NAMALWA (cell line): ENCODE measurements around the gene UQCR10.

Experiments
- DNase-seq: peaks from one replicate; pipeline ENCODE4 v3.0.0-alpha.2; 2015; ENCODE audit warnings: low spot score

The UQCR10 gene

DNA sequence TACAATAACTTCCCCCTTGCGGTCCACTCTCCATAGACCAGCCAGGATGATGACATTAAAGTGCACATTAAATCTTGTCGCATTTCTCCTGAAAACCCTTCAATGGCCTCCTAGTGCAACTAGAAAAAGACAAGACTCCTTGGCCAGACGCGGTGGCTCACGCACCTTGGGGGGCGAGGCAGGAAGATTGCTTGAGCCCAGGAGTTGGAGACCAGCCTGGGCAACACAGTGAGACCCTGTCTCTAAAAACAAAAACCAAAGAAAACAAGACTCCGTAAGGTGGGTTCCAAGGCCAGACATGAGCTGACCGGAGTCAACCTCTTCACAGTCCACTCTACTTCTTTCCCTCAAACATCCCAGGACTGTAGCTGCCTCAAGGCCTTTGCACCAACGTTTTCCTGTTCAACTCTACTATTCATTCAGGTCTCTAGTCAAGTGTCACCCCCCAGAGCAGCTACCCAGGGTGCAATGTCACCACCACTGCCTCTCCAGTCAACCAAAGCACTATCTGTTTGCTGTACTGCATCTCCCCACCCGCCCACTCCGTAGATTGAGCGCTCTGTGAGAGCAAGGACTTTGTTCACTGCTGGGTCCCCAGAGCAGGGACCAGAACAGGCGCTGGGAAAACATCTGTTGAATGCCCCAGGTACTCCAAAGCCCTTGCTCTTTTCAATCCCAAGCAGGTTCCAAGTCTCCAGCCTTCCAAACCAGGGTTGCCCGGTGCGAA is 1.1 kb upstream of the UQCR10 start:
- DNase-seq = peak; percentile 61

DNA sequence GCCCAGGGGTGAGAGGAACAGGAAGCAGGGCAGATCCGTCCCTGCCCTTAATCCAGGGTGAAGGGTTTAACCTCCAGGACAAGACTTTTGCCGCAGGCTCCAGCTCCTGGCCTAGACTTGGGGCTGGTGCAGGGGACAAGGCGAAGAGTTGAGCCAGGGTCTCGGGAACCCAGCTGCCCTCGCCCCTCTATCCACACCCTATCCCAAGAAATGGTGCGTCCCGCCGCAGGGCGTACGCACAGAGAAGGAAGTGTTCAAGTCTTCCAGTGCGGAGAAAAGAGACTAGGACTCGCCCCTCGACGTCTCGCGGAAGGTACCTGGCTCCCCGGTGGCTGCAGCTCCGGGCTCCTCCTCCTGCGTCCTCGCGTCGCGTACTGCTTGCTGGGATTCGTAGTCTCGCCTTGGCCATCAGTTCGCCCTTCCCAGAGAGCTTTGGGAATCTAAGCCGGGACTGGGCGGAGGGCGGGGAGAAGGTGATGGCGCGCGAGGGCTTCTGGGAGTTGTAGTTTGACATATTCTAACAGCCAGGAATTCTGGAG is 468 bp upstream of the UQCR10 start, which contains the start of gene ZMAT5:
Gene ZMAT5 (minus strand): TSS at position 376 of the 539 bp plus-strand sequence. CDS start 18,463 bp downstream, outside the sequence.
- DNase-seq = peak; percentile 95

DNA sequence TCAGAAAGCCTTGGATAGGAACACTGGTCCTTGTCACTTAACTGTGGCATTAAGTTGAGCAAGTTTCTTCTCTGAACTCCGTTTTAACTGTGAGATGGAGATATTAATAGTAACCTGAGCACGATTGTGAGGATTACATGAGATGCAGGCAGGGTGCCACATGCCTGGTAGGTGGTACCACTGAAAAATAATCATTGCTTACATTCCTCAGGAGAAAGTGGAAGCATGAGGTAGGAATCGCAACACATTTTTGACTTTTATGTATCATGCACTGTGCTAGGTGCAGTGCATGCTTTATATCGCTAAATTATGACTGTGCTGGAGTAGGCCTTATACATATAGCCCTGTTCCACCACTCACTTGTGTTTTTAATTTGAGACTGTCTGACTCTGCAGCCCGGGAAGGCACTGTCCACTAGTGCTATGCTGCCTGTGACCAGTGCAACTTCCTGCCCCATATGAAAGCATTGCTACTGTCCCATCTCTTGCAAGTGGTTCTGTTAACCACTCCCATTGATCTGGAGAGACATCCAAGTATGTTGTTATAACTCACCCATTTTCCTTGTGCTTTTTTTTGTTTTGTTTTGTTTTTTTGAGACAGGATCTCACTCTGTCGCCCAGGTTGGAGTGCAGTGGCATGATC is 1.0 kb downstream of the UQCR10 start:
- DNase-seq = no peak

DNA sequence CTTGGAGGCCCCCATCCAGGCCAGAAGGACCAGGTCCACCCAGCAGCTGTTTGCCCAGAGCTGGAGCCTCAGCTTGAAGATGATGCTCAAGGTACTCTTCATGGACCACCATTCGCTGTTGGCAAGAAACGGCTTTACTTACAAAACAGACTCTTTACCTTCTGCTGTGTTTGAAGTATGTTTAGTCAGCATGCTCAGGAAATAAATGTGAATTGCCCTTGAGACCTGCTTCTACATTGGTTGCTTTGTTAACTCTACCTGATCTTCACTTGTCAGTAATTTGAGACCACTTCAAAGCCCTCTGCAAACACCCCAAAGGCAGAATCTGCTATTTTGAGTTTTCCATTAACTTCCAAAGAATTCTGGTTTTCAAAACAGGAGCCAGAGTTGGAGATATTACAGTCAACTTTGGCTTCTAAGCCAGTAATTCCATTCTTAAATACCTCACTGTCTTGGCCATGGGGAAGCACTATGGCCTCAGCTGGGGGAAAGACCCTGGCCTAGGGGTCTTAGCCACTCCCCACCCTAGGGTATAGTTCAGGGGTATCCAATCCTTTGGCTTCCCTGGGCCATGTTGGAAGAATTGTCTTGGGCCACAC is 2.7 kb downstream of the UQCR10 start:
- DNase-seq = no peak

DNA sequence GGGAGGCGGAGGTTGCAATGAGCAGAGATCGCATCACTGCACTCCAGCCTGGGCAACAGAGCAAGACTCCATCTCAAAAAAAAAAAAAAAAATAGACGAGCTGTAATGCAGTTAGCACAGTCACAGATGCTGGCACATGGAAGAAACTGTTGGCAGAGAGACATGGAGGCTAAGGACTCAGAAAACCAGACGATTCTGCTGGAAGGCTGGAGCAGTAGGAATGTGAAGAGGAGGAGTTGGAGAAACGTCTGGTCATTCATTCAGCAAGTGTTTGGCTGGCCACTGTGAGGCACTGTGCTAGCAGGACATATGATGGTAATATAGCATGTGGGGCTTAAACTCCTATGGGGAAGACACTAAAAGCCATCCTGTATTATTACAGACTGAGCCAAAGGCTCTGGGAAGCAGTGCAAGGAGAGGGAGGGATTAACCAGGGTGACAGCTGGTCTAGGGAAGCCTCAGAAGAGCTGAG is 5.0 kb downstream of the UQCR10 start:
- DNase-seq = peak; percentile 13

DNA sequence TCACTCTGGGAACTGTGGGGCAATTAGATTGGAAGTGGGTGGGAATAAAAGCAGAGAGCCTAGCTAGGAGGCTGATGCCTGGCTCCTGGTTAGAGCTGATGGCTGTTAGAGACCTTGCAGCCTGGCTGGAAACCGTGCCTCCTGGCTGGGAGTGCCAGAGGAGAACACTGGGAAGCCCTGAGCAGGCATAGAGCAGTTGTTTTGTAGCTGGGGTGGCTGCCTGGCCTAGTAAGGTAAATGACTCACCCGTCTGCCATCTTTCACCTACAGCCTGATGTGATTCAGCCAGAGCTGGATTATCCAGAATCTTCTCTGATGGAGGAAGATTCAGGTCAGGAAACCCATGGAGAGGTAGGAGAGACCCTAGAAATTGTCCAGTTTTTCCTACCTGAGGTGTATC is 6.1 kb downstream of the UQCR10 start:
- DNase-seq = no peak

DNA sequence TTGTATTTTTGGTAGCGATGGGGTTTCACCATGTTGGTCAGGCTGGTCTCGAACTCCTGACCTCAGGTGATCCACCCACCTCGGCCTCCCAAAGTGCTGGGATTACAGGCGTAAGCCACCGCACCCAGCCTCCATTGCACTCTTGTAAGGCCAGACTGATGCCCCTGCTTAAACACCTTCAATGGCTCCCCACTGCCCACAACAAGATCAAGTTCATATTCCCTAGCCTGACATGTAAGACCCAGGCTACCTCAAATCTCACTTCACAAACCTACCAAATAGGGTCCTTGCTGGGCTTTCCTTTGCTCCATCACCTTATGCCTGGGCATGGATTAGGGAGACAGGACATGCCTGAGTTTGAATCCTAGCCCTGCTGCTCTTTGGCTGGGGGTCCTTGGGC is 13.1 kb downstream of the UQCR10 start:
- DNase-seq = no peak

DNA sequence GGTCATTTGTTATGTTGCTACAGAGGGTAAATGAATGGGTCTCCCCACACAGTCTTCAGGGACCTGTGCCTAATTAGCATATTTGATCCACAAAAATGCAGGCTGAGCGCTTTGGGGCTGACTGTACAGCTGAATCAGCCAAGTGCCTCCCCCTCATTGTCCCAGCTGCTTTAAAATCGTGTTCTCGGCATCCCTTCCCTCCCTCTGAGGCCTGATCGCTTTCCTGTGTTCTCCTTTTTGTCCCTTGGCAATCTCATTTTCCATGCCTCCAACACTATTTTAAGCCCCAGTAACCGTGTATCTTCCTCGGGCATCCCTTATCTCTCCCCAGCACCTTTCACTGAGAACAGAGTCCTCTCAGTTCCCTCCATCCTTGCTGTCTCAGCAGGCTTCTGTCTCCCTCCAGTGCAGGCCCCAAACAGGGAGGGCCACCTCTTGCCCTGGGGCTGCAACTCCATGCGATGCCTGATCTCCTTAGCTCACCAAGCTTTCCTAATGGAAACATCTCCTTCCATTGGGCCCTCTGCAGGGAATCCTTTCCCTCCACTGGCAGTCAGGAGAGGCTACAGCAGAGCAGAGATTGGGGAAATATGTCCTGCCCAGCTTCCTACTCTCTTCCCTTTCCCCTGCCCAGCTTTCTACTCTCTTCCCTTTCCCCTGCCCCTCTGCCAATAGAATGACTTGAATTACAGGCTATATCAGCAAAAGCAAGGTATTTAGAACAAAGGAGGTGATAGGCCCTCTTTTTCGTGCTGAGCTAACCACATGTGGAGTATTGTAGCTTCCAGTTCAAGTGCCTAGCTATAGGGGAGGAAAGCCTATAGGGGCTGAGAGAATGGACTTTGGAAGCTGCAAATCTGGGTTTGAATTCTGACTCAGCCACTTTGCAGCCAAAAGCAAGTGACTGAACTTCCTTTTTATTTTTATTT is 13.8 kb downstream of the UQCR10 start:
- DNase-seq = no peak

DNA sequence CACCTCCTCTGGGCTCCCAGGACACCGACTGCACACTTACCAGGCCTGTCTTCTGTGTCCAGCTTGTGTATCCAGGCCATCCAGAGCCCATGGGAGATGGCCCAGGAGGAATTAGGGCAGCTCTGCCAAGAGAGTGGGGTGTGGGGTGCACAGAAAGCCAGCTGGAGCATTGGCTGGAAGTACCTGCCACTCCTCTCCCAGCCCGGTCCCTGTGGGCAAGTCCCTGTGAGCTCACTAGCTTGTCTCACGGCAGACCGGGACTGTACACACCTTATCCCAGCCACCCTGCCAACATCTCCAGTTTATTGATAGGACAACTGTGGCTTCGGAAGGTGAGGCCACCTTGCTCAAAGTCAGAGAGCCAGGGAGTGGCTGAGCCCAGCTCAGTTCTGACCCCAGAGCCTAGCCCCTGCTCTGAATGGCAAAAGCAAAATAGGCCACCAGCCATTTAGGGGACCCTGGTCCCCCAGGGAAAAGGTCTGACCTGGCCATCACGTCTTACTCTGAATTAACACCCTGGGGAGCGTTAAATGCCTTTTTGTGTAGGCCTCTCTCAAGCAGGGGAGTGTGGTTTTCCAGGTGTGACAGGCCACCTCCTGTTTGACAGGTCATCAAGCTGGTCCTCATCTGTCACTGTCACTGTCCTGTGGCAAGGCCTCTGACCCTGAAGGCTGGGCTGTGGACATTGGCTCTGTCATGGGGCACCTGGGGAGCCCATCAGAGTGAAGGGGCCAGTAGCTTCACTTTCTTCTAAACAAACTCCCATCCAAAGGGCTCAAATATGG is 15.1 kb downstream of the UQCR10 start:
- no peak for DNase-seq

DNA sequence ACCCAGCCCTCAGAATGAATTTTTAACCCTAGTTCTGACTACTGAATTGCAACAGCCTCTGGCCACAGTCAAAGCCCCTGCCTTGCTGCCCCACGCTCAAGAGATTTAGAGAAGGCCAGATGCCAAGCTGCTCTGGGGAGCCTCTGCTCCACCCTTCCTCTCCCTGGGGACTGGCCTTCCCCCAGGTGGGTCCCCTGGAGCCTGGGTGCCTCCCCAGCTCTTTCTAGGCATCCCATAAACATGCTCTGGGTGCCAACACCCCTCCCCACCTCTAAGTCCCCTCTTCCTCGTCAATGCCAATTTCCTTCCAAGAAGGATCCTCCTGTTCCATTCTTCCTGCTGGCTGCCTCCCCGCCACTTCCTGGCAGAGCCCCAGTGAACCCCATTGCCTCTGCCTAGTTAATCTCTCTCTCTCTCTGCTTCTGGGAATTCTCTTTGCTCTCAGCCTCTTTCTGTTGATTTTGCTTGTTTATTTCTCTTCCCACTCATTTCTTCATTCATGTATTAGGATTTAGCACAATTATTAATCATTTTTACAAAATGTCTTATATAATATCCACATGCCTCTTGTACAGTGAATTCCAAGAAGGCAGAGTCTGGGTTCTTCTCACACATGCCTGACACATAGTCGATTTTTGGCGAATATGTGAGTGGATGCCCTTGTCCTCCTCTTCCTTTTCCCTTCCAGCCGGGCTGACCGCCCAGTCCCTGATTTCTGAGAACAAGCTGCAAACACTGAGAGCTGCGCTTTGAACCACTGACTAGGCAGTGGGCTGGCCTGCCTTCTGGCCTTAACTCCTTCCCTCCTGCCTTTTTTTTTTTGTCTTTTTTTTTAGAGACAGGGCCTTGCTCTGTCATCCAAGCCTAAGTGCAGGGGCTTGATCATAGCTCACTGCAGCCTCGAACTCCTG is 17.5 kb downstream of the UQCR10 start:
- DNase-seq = no peak

DNA sequence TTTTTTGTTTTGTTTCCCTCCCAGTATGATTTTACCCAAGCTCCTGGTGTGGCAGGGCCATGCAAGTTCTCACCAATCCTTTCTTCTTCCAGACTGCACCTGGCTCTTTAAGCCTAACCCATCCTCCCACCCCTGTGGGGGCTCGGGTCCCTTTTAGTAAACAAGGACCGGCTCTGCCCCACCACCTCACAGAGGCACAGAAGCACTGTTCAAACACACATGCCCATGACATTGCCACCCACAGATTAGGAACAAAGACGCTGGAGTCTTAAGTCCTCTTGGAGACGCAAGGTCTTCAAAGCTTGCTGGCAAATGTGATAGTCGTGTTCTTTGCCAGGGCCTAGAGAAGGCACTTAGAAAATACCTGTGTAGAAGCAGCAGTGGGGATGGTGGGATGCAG is 18.9 kb downstream of the UQCR10 start:
- DNase-seq = no peak

DNA sequence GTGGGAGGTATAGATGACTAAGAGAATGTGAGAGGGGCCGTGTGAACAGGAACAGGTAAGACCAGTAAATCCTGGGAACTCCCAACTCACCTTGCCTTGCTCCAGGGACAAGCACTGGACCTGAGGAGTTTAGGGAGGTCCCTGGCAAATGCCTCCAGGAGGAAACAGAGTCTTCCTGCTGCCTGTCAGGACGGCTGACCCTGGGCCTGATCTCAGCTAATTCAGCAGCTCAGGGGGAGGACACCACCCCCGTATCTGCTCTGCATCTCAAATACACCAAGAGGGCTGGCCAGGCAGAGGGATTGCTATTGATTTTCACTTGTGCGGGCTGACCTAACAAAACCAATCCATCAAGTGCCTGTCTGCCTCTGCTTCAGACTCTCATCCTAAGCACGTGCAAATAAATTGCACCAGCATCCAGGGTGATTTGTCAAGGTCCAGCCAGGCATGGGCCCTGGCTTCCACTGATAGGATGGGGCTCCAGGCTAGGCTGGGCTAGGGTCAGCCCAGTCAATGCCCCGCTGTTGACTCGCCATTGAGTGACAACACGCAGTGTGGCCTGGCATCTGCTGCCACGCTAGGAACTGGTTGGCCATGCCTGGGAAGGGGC is 20.3 kb downstream of the UQCR10 start:
- no peak for DNase-seq

DNA sequence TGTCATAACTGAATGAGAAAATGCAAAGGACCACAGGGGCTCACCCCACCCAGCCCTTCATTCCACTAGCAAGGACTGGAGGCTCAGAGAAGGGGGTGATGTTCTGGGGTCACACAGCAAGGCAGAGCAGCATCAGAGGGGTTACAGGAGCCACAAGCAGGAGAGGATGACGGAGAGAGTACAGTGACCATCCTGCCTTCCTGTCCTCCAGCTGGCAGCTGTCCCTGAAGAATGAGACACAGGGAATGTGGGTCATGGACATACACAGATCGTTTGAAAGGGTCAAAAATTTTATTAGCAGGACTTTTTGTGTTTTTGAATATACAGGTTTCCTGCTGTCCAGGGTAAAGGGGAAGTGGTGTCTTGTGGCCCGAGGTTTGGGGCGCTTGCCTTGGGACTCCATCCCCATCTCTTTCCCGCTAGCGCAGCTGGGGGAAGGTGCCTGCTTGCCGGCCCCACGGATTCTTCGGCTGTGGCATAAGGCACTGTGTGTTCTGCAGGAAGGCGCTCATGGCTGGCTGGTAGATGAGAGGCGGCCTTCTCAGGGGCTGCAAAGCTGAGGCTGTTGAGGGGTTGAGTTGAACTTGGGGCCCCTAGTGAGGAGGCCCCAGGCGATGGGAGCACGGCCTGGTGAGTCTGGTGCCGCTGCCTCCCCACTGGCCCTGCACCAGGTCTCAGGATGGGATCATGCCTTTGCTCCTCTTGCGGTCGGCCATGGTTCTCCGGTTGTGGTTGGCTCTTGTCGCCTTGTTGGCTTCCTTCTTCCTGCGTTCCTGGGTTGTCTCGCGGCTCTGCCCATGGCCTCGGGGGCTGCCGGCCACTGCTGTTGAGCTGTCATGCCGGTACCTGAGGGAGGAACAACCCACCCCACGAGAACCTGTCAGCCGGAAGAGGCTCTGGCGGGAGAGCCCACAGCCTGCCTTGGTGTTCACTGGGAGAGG is 21.4 kb downstream of the UQCR10 start:
- no peak for DNase-seq

DNA sequence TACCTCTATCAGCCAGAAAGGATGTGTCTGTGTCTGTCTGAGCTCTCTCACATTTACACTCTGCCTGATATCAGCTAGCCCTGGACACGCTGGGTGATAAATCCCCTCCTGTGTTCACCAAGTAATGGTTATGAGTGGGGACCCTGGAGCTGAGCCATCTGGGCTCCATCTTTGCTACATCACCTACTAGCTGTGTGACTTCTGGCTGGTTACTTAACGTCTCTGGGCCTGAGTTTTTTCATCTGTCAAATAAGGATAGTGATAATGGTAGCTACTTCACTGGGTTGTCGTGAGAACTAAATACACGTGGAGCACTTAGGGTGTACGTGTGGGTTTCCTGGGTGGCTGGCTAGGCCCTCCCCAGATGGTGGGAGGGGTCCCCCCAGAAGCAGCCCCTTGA is 22.9 kb downstream of the UQCR10 start:
- no peak for DNase-seq

DNA sequence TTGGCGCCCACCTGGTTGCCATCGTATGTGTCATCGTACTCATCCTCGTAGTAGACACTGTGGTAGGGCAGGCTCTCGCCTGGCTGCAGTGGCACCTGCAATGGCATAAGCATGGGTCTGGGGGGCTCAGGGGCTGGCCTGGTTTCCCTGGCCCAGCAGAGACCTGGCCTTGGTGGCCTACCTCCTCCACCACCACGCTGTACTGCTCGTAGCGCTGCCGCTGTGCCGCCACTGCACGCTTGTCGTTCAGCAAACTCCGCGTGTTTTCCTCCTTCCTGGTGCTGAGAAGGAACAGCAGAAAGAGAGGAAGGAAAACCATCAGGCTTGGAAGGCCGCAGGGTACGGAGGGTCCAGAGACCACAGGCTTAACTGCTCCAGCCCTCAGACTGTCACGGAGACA is 26.2 kb downstream of the UQCR10 start:
- no peak for DNase-seq

DNA sequence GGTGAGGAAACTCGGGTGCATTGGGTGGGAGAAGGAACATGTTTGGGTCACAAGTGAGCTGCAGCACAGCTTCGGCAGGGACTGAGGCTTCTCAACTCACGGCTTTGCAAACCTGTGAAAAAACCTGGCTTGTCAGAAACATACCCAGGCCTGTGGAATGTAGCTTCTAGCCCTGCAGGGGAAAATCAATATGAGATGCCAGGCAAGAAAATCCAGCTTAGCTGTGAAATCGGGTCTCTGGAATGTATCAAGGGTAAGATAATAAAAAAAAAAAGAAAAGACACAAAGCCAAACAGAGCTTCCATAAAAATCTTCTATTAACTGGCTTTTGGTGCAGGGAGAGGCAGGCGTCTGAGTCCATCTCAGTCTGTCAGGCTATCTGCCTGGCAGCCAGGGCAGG is 28.5 kb downstream of the UQCR10 start:
- DNase-seq = no peak

DNA sequence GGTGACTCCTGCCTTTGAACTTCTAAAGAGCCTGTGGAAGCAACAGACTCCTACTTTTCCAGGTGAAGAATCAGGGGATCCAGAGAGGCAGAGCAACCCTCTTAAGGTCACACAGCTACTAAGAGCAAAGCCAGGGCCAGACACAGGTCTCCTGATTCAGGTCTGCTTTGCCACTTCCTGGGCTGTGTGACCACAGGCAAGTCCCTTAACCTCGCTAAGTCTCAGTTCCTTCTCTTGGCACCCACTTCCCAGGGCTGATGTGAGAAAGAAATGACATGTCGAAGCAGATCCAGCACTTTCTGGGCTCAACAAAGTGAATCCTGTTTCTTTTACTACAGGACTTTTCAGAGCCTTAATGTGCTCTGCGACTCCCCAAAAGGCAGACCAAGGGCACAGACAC is 30.2 kb downstream of the UQCR10 start:
- DNase-seq = no peak

DNA sequence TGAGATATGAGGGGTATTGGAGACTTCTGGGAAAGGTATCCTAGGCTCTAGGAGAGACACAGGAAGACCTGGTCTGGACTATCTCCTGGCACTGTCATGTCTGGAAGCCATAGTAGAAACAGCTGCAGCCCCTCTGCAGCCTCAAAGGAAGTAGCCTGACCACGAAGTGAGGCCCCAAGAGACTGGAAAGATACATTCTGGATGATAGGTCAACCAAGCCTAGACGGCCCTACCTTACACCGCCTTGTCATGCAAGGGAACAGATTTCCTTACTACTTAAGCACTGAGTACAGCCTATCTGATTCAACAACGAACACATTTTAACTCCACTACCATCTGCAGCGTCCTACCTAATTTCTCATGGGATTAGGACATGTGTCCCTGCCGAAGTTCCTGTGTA is 31.1 kb downstream of the UQCR10 start:
- DNase-seq = peak; percentile 7
